ENCODE data around the gene KMT2C. TPM values are rescaled to one million over a fixed set of nuclear protein-coding genes. Genes with fewer than 3 reads are reported as not detected.
"Not testable (repeated sequence)": the region's sequence is repeated elsewhere in the genome, so short reads cannot be mapped to it uniquely, and the experiment has no call there.

The KMT2C gene
- total RNA-seq, 1 donor from 2014 or later, result 74.3 TPM

- not testable (repeated sequence) for DNase-seq (ENCODE audit: low read depth)
These were observed 6.0 kb upstream of the KMT2C start for GRCh38 chr7:152441810-152442209.

DNA sequence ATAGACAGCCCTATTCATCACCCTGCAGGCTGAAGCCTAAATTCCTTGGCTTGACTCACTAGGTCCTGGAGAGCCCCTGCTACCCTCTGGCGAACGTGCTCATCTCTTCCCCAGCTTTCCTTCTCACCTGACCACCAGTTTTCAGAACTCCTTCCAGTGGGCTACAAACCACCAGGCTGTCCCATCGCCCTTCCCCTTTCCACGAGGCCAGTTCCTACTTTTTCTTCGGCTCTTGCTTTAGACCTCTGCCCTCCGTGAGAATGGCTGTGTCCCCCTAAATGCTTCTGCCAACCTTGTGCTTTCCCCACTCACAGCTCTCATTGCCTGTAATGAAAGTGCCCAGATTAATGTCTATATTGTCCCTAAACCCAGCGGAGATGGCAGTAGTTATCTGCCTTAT lies 5.4 kb upstream of the KMT2C start:
- DNase-seq (ENCODE audit: low read depth), result not testable (repeated sequence)

DNA sequence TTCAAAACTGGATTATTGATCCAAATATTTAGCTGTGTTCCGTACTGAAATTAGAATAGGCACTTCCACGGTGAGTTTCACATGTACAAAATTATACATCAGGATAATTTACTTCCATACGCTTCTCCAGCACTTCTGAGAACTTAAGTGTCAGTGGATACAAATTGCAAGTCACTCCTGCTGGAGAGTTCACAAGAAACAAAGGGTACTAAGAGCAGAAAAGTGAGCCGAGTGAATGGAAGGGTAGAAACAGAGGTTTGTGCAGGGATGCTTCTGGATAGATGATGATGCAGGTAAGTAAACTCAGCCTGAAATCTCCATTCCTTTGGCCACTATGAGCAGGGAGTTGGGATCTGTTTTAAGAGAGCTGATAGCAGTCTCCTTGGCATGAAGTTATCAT lies 2.2 kb upstream of the KMT2C start:
- not testable (repeated sequence) for DNase-seq (ENCODE audit: low read depth)

DNA sequence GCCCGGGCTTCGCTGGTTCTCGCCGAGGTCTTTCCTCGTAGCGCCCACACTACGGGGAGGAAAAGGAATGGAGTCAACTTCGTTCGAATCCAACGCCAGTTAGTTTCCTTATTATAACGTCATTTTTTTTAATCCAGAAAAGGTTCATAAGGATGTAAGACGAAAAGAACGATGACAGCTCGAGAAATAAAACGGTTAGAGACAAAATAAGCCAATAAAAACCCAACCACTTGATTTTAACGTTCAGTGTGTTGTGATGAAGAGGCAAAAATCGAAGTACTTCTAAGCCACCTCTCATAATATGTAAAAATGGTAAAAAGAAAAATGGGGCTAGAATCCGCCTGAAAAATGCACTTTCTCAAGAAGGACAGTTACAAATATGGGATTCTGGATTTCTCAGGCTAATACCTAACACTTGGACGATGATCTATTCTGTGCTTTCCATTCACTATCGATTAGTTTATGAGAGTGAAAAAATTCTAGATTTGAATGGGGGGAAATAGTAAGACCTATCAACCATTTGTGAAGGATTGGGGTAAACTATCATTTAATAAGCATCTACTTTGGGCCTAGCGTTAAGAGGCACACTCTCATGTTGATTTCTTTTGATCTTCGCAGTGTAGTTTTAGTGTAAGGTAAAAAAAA lies 1.2 kb upstream of the KMT2C start:
- peak; percentile 44 for DNase-seq (ENCODE audit: low read depth)

- DNase-seq (ENCODE audit: low read depth), result peak; percentile 46
These were observed 518 bp upstream of the KMT2C start for GRCh38 chr7:152436111-152436930.

GRCh38 chr7:152434511-152435383 lies 1.1 kb downstream of the KMT2C start:
- peak; percentile 33 for DNase-seq (ENCODE audit: low read depth)

- not testable (repeated sequence) for DNase-seq (ENCODE audit: low read depth)
These were observed 1.9 kb downstream of the KMT2C start for GRCh38 chr7:152433721-152434490.

- not testable (repeated sequence) for DNase-seq (ENCODE audit: low read depth)
These were observed 3.1 kb downstream of the KMT2C start for GRCh38 chr7:152432735-152433134.

DNA sequence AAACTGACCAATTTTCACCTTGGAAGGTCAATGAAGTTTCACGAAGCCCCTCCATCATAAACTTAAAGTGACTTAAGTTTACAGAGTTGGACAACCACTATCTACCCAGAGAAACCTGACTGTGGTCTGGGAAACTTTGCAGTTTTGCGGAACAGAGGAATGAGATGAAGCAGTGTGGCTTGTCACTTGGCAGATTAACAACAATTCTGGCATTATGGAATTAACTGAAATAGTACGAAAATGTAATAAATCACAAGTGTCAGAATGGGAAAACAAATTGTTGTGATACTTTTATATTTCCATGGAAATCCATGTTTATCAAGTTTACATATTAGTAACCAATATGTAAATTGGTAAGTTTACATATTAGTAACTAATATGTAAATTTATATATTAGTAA lies 4.9 kb downstream of the KMT2C start:
- DNase-seq (ENCODE audit: low read depth), result no peak

DNA sequence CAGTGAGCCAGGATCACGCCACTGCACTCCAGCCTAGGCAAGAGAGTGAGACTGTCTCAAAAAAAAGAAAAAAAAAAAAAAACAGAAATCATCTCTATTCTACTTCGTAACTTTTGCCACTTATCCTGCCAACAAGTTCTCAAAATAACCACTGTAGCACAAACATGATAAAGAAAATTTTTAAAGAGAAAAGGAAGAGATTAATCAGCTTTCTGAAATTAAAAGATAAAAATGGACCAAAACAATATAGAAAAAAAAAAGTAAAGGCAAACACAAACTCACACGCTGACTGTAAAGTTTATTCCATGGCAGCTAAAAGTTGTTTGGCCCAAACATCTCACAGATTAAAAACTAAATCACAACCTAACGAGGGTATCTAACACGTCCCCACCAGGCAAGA lies 5.7 kb downstream of the KMT2C start:
- DNase-seq (ENCODE audit: low read depth), result not testable (repeated sequence)

DNA sequence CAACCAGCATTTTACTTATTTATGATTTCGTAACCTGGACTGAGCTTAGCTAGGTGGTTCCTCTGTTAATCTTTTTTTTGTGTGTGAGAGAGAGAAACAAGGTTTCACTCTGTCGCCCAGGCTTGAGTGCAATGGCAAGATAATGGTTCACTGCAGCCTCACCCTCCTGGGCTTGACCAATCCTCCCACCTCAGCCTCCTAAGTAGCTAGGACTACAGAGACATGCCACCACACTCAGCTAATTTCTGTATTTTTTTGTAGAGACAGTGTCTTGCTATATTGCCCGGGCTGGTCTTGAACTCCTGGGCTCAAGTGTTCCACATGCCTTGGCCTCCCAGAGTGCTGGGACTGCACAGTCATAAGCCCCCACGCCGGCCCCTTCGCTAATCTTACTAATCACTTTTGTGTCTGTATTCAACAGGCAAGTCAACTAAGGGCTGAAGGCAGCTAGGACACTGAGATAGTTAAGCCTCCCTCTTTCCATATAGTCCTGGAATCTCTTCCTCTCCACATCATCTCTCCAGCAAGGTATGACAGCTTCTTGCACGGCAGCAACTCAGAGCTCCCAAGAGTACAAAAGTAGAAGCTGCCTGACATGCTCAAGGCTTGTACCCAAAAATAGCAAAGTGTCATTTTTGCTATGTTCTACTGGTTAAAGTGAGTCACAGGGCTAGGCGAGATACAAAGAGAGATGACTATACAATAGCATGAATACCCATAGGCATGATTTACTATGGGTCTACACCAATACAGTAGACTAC lies 11.3 kb downstream of the KMT2C start:
- no peak for DNase-seq (ENCODE audit: low read depth)

GRCh38 chr7:152423991-152424347 lies 11.8 kb downstream of the KMT2C start:
- DNase-seq (ENCODE audit: low read depth), result no peak

GRCh38 chr7:152423171-152423570 lies 12.6 kb downstream of the KMT2C start:
- not testable (repeated sequence) for DNase-seq (ENCODE audit: low read depth)

- not testable (repeated sequence) for DNase-seq (ENCODE audit: low read depth)
These were observed 14.9 kb downstream of the KMT2C start for GRCh38 chr7:152420950-152421349.

GRCh38 chr7:152419473-152420429 lies 16.1 kb downstream of the KMT2C start:
- DNase-seq (ENCODE audit: low read depth), result no peak

- DNase-seq (ENCODE audit: low read depth), result no peak
These were observed 21.0 kb downstream of the KMT2C start for GRCh38 chr7:152414779-152415178.

DNA sequence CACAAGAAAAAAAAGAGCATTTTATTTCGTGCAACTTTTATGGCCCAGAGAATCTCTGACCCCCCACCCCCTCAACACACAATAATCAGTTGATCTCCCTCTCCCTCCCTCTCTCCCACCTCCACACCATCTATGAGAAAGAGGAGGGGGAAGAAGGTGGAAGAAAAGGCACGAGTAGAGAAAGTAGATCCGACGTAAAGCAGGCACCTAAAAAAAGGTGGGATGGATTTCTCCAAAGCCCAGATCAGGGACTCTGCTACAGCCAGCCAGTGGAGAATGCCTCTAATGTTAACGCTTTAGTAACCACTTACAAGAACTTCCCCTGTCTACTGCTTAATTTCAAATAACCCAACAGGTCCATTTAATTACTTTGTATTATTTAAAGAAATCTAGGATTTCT lies 24.4 kb downstream of the KMT2C start:
- DNase-seq (ENCODE audit: low read depth), result no peak

DNA sequence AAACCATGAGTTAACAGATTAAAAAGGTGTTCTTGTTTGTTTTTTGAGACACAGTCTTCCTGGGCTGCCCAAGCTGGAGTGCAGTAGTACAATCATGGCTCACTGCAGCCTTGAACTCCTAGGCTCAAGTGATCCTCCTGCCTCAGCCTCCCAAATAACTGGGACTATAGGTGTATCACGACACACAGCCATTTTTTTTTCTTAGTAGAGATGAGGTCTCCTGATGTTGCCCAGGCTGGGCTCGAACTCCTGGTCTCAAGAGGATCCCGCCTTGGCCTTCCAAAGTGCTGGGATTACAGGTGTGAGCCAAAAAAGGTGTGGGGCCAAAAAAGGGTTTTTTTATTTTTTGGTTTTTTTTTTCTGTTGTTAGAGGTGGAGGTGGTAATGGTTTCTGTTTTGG lies 29.3 kb downstream of the KMT2C start:
- no peak for DNase-seq (ENCODE audit: low read depth)

DNA sequence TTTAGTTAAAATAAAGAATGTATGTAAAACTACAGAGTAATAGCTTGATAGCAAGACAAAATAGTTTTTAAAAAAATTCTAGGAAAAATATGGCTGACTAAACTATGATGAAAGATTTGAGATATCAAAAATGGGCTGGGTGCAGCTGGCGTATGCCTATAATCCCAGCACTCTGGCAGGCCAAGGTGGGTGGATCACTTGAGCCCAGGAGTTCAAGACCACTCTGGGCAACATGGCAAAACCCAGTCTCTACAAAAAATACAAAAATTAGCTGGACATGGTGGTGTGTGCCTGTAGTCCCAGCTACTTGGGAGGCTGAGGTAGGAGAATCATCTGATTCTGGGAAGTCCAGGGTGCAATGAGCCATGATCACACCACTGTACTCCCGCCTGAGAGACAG lies 29.8 kb downstream of the KMT2C start:
- DNase-seq (ENCODE audit: low read depth), result not testable (repeated sequence)

GRCh38 chr7:152403726-152404125 lies 32.1 kb downstream of the KMT2C start:
- no peak for DNase-seq (ENCODE audit: low read depth)

All from renal cortical epithelial cell (primary cell).